Esophagus squamous epithelium (tissue), 5 donors: ENCODE measurements around the gene MTMR3. TPM values are rescaled to one million over a fixed set of nuclear protein-coding genes. Genes with fewer than 3 reads are reported as not detected.

Source experiments
- DNase-seq: peaks from one replicate; lab custom pipeline; 2025; lab: John Stamatoyannopoulos, UW
- H3K27ac ChIP-seq, 4 donors: fragments of 200-600 bp; sonication (generic); one replicate each; pipeline ENCODE4 v1.5.1; 2016 to 2019; ENCODE audit warnings: mild to moderate bottlenecking in 1 of 4
- H3K27me3 ChIP-seq, 4 donors: fragments of 200-600 bp; sonication (generic); 1 replicate in 3 of 4; 2 replicates in 1 of 4; pipeline versions ENCODE4 v1.5.1 to v1.6.0; 2017 to 2021; ENCODE audit warnings: antibody characterized with exemption in 1 of 4
- H3K36me3 ChIP-seq, 3 donors: fragments of 200-600 bp; sonication (generic); one replicate each; pipeline ENCODE4 v1.5.1; 2016 to 2019
- H3K4me1 ChIP-seq, 3 donors: fragments of 200-600 bp; sonication (generic); one replicate each; pipeline ENCODE4 v1.5.1; 2017 to 2019
- H3K4me3 ChIP-seq, 4 donors: fragments of 200-600 bp; sonication (generic); 1 replicate in 3 of 4; 2 replicates in 1 of 4; pipeline ENCODE4 v1.5.1; 2016 to 2019; ENCODE audit warnings: mild to moderate bottlenecking in 2 of 4, moderate library complexity in 1 of 4
- H3K9me3 ChIP-seq, 3 donors: fragments of 200-600 bp; sonication (generic); one replicate each; pipeline ENCODE4 v1.5.1; 2016 to 2019
- CTCF ChIP-seq, 6 experiments: fragments of 450-650 bp in 4 of 6; fragments of 200-600 bp in 2 of 6; sonication (generic) in 2 of 6; IDR thresholded peaks; one replicate each; pipeline ENCODE4 v1.5.1; 2016 to 2019; ENCODE audit warnings: antibody characterized with exemption in 6 of 6, mild to moderate bottlenecking in 4 of 6, moderate library complexity in 4 of 6
- POLR2A ChIP-seq, 4 donors: fragments of 450-650 bp; IDR thresholded peaks; one replicate each; pipeline ENCODE4 v1.6.1; 2017; ENCODE audit warnings: antibody characterized with exemption in 4 of 4, mild to moderate bottlenecking in 4 of 4, moderate library complexity in 3 of 4
- WGBS, 2 donors: methylation state at CpG; one replicate each; pipeline ENCODE4 v1.1.5; 2018; 5-methylcytosine and 5-hydroxymethylcytosine counted together
- intact Hi-C: fragments of 100-400 bp; cut with DNase I; formaldehyde crosslinking; loops from one replicate; pipeline ENCODE4 v1.15.0; 2022
- total RNA-seq, 4 donors: library from RNA; depleted of rRNA; stranded (reverse); fragments of >200 nt; gene quantifications; one replicate each; pipeline ENCODE4 v1.1.0, GENCODE V29; 2016
- donor health status: DM: yes; HTN: yes; CAD: no.

MTMR3 gene
- total RNA-seq, 4 donors from 2014 or later: 34.9 to 63.1 (median 38.4) TPM

GRCh38 chr22:30025221-30025620 lies 142.2 kb downstream of the MTMR3 start:
- WGBS, 2 donors: 41 to 60% methylated on average over 3 of the region's 3 CpGs
- DNase-seq: no peak
- Histone ChIP-seq H3K4me3 (no peak overlapping the region), H3K27me3 (no peaks in the 10 kb centered on the region), H3K36me3 (peaks cover 26 to 95% (median 28%) of the 10 kb centered on the region in 3 donors), H3K9me3 (no peaks in the 10 kb centered on the region), H3K4me1 (peaks cover 0 to 46% (median 0%) of the 10 kb centered on the region in 3 donors), H3K27ac (peak overlapping the region; percentile 59 to 84 (median 73))
- TF ChIP-seq POLR2A (IDR thresholded peaks at IDR 0.05): no peak
- intact Hi-C loops: no loop called here

GRCh38 chr22:30026756-30027155 lies 143.8 kb downstream of the MTMR3 start:
- intact Hi-C loops: no loop called here
- Histone ChIP-seq H3K27me3 (no peaks in the 10 kb centered on the region), H3K9me3 (no peaks in the 10 kb centered on the region), H3K27ac (peak overlapping the region; percentile 68 to 84 (median 78)), H3K4me1 (peaks cover 0 to 46% (median 0%) of the 10 kb centered on the region in 3 donors), H3K4me3 (no peak overlapping the region), H3K36me3 (peaks cover 14 to 90% (median 20%) of the 10 kb centered on the region in 3 donors)
- no peak for TF ChIP-seq POLR2A (IDR thresholded peaks at IDR 0.05)
- no peak for TF ChIP-seq CTCF (IDR thresholded peaks at IDR 0.05)
- WGBS, 2 donors: 83 to 100% methylated on average over 1 of the region's 2 CpGs
- no peak for DNase-seq

GRCh38 chr22:30027169-30027568 lies 144.2 kb downstream of the MTMR3 start:
- intact Hi-C loops: no loop called here
- WGBS, 2 donors: 28 to 43% methylated on average over 3 to 4 of the region's 4 CpGs
- peaks cover 13 to 86% (median 18%) of the 10 kb centered on the region in 3 donors for H3K36me3 ChIP-seq
- TF ChIP-seq CTCF (IDR thresholded peaks at IDR 0.05) (no peak), POLR2A (IDR thresholded peaks at IDR 0.05) (no peak)
- H3K4me3 ChIP-seq: no peak overlapping the region
- DNase-seq: no peak
- H3K27me3 ChIP-seq: no peaks in the 10 kb centered on the region
- H3K27ac ChIP-seq: peak overlapping the region; percentile 68 to 84 (median 78)
- no peaks in the 10 kb centered on the region for H3K9me3 ChIP-seq
- peaks cover 0 to 46% (median 0%) of the 10 kb centered on the region in 3 donors for H3K4me1 ChIP-seq

GRCh38 chr22:30027791-30028190 lies 144.8 kb downstream of the MTMR3 start:
- peaks cover 12 to 83% (median 13%) of the 10 kb centered on the region in 3 donors for H3K36me3 ChIP-seq
- H3K9me3 ChIP-seq: no peaks in the 10 kb centered on the region
- H3K4me3 ChIP-seq: no peak overlapping the region
- H3K27ac ChIP-seq: peak overlapping the region; percentile 5 to 84 (median 60)
- WGBS, 2 donors: 64 to 71% methylated on average over 3 to 4 of the region's 4 CpGs
- TF ChIP-seq CTCF (IDR thresholded peaks at IDR 0.05): no peak
- TF ChIP-seq POLR2A (IDR thresholded peaks at IDR 0.05): no peak
- H3K4me1 ChIP-seq: peaks cover 0 to 46% (median 0%) of the 10 kb centered on the region in 3 donors
- no peaks in the 10 kb centered on the region for H3K27me3 ChIP-seq
- intact Hi-C loops: no loop called here
- DNase-seq: no peak

- Histone ChIP-seq H3K27ac (peak overlapping the region in 2 of 4 donors; percentile 66 to 84), H3K27me3 (no peaks in the 10 kb centered on the region), H3K9me3 (no peaks in the 10 kb centered on the region), H3K4me1 (peaks cover 0 to 46% (median 0%) of the 10 kb centered on the region in 3 donors), H3K4me3 (no peak overlapping the region), H3K36me3 (peaks cover 9 to 80% (median 13%) of the 10 kb centered on the region in 3 donors)
- intact Hi-C loops: no loop called here
- WGBS, 2 donors: 78 to 82% methylated on average over 5 to 6 of the region's 6 CpGs
- DNase-seq: no peak
- TF ChIP-seq POLR2A (IDR thresholded peaks at IDR 0.05): no peak
- no peak for TF ChIP-seq CTCF (IDR thresholded peaks at IDR 0.05)
Measured at GRCh38 chr22:30028731-30029130, 145.8 kb downstream of the MTMR3 start.
